ENCODE measurements around the gene DAPK2.

Gene DAPK2

GRCh38 chr15:63978511-63979261, 67.6 kb downstream of the DAPK2 start:
- TF ChIP-seq ZFX (IDR thresholded peaks at IDR 0.05) (no peak), CTCF (conservative IDR thresholded peaks at IDR 0.05) (no peak)
- H3K27ac ChIP-seq: no peak overlapping the region

GRCh38 chr15:63977119-63977518, 69.2 kb downstream of the DAPK2 start:
- TF ChIP-seq ZFX (IDR thresholded peaks at IDR 0.05) (no peak), CTCF (conservative IDR thresholded peaks at IDR 0.05) (no peak)
- no peak overlapping the region for H3K27ac ChIP-seq

GRCh38 chr15:63974021-63974420, 72.3 kb downstream of the DAPK2 start:
- H3K27ac ChIP-seq: no peak overlapping the region
- TF ChIP-seq ZFX (IDR thresholded peaks at IDR 0.05): no peak
- no peak for TF ChIP-seq CTCF (conservative IDR thresholded peaks at IDR 0.05)

GRCh38 chr15:63973212-63974009, 72.9 kb downstream of the DAPK2 start:
- TF ChIP-seq CTCF (conservative IDR thresholded peaks at IDR 0.05) (no peak), ZFX (IDR thresholded peaks at IDR 0.05) (no peak)
- H3K27ac ChIP-seq: no peak overlapping the region

GRCh38 chr15:63972801-63973200, 73.5 kb downstream of the DAPK2 start:
- no peak overlapping the region for H3K27ac ChIP-seq
- TF ChIP-seq CTCF (conservative IDR thresholded peaks at IDR 0.05) (no peak), ZFX (IDR thresholded peaks at IDR 0.05) (no peak)

GRCh38 chr15:63971904-63972303, 74.4 kb downstream of the DAPK2 start:
- TF ChIP-seq CTCF (conservative IDR thresholded peaks at IDR 0.05) (no peak), ZFX (IDR thresholded peaks at IDR 0.05) (no peak)
- H3K27ac ChIP-seq: no peak overlapping the region

- TF ChIP-seq CTCF (conservative IDR thresholded peaks at IDR 0.05): no peak
- no peak overlapping the region for H3K27ac ChIP-seq
Measured at GRCh38 chr15:63971427-63971805, 74.9 kb downstream of the DAPK2 start.

Measured in C4-2B (cell line).